GM21723 (cell line): ENCODE measurements around the gene KCNS1.

Source experiments
- ATAC-seq: cut with Tn5 transposase; IDR thresholded peaks from one replicate; pipeline ENCODE4 v1.9.1; 2021; ENCODE audit warnings: mild to moderate bottlenecking, moderate library complexity; ENCODE audit not compliant: unreplicated experiment

The KCNS1 gene

DNA sequence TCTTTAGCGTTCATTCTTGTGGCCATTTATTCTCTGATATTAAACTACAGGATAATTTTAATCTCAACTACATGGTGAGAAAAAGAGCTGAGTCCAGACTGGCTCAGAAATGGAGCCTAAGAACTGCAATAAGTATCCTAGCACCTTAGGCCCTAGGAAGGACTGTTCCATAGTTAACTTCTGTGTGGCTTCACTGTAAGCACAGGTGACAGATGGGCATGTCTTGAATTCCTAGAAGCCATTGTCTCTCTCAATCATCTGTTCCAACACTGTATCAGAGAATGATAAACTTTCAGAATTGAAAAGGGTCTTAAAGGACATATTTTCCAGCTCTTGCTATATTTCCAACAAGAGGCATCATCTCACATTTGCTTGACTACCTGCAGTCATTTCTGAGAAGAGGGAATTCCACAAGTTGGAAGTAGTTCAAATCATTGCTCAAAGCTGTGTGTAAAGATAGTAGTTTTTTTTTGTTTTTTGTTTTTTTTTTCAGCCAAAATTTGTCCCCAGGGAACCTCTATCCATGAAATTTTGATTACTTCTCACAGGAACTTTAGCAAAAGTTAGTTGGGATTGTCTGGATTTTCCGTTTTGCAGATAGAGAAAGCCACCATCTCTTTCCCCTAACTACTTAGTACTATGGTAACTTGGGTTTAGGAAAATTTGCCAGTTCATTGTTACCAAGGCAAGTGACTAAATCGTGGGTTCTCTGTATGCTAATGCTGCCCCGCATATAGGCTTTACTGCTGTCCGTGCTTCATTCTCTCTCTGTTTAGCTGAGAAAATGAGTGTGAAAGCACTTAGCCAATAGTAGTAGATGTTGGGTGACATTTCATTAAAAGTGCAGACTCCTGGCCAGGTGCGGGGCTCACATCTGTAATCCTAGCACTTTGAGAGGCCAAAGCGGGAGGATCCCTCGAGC lies 47.2 kb downstream of the KCNS1 start:
- no peak for ATAC-seq

DNA sequence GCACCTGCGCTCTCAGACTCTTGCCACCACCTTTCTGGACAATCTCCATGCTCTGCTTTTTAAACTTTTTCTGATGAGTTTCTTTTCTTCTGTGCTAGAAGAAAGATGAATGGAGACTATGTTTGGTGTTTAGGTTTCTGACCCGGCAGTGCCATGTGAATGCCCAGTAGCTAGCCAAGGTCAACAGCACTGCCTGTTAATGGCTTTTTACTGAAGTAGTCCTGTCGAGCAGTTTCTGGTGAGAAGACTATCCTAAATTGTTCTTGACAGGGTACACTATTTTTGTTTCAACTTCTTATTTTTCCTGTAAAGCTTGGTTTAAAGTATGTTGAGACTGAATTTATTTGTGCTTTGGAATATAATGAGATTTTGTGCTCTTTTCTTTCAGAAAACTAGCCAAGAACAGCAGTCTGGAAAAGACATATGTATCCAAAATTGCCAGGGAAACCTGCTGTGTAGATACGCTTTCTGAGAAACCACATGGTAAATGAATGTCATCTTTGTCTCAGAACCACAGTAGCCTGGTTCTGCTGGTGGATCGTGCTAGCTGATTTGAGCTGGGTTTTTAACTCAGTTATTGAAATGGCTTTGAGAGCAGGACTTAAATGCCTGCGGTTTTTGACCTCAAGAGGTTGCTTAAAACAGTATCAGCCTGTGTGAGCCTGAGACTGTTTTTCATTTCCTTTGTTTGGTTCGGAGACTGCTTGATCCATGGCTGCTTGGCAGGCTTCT lies 48.1 kb downstream of the KCNS1 start:
- ATAC-seq = no peak

GRCh38 chr20:45051204-45052060 lies 49.5 kb downstream of the KCNS1 start:
- no peak for ATAC-seq

DNA sequence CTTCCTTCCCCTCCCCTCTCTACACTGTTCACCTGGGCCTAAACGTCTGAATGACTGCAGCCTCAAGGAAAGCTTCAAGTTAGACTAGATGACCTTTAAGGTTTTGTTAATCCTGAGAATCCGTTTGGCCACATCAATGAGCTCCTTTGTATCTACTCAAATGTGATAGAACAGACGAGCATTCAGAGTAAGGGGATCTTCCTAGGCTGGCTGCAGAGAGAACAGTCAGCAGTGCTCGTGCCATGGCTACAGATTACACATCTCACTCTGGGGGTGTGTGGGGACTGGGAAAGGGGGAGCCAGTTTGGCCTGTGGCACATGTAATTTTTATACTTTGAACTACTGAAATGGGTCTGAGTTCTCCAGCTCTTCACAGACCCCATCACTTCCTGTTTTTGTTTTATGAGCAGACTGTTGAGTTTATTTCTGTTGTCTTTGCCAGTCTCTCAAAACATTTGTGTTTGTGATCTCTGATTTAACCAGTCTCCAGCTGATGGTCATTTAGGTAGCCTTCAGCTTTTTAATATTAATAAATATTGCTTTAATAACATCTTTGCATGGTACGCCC lies 50.9 kb downstream of the KCNS1 start:
- ATAC-seq = no peak

- ATAC-seq = no peak
These were observed 51.5 kb downstream of the KCNS1 start for GRCh38 chr20:45049438-45049837.

- no peak for ATAC-seq
These were observed 53.3 kb downstream of the KCNS1 start for GRCh38 chr20:45047581-45048119.

DNA sequence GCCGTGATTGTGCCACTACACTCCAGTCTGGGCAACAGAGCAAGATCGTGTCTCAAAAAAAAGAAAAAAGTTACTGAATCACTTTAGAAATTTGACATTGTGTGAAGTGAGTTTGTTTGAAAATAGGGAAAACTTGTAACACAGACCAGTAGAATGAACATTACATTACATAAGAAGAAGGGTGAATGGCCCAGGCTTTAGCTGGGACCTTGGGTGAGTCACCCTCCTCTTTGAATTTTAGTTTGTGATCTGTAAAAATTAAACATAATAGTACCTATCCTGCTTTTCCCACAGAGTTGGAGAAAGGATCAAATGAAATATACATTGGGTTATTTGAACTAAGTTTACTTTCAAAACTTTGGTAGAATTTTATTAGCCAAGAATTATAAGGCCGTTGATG lies 56.3 kb downstream of the KCNS1 start:
- ATAC-seq = no peak

DNA sequence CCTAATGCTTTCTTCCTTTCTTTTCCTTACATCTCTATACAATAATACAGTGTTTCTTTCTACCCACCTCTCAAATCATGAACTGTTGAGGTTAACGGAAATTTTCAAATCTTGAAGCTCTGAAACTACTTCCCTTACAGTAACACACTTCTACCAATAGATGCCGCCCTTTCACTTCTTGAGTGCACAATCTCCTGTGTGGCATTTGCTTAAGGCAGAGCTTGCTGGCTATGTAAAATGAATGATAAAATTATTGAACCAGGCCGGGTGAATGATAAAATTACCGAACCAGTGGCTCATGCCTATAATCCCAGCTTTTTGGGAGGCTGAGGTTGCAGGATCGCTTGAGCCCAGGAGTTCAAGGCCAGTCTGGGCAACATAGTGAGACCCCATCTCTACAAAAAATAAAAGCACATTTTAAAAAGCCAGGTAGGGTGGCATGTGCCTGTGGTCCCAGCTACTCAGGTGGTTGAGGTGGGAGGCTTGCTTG lies 56.8 kb downstream of the KCNS1 start:
- no peak for ATAC-seq

GRCh38 chr20:45042978-45043377 lies 57.9 kb downstream of the KCNS1 start:
- no peak for ATAC-seq
